HepG2 (cell line): Measurements from ENCODE around the gene LYPLA2. TPM values are rescaled to one million over a fixed set of nuclear protein-coding genes. Genes with fewer than 3 reads are reported as not detected.
A peak's percentile ranks its signal among the peaks of the same experiment; 100 is the strongest.

ENCODE experiments used
- BCL3 ChIP-seq: sonication (generic); formaldehyde crosslinking; IDR thresholded peaks from 2 replicates; pipeline ENCODE4 v1.5.1; 2020; ENCODE audit warnings: mild to moderate bottlenecking, missing genetic modification reagents, moderate library complexity
- CSRNP2 ChIP-seq: sonication (generic); formaldehyde crosslinking; conservative IDR thresholded peaks from 2 replicates; pipeline ENCODE4 v1.8.0; 2022; ENCODE audit warnings: low read depth, missing genetic modification reagents
- HNF1B ChIP-seq: sonication (generic); formaldehyde crosslinking; IDR thresholded peaks from 2 replicates; pipeline ENCODE4 v1.5.1; 2020; ENCODE audit warnings: mild to moderate bottlenecking, moderate library complexity, missing genetic modification reagents
- HNF4A ChIP-seq: sonication (generic); formaldehyde crosslinking; IDR thresholded peaks from 2 replicates; pipeline ENCODE4 v1.4.0; 2020; ENCODE audit warnings: missing genetic modification reagents
- IRF1 ChIP-seq: sonication (generic); formaldehyde crosslinking; IDR thresholded peaks from 2 replicates; pipeline ENCODE4 v1.4.0; 2020; ENCODE audit warnings: low read depth, mild to moderate bottlenecking, missing genetic modification reagents
- IRX3 ChIP-seq: sonication (generic); formaldehyde crosslinking; IDR thresholded peaks from 2 replicates; pipeline ENCODE4 v1.8.1; 2023; ENCODE audit warnings: mild to moderate bottlenecking, low read depth, missing genetic modification reagents, borderline replicate concordance
- MED1 ChIP-seq: sonication (generic); formaldehyde crosslinking; IDR thresholded peaks from 2 replicates; pipeline ENCODE4 v1.4.0; 2020; ENCODE audit warnings: missing genetic modification reagents
- MED13 ChIP-seq: sonication (generic); formaldehyde crosslinking; IDR thresholded peaks from 2 replicates; pipeline ENCODE4 v1.5.0; 2020; ENCODE audit warnings: missing genetic modification reagents
- MYC ChIP-seq: sonication (generic); formaldehyde crosslinking; IDR thresholded peaks from 2 replicates; pipeline ENCODE4 v1.9.0; 2021; ENCODE audit warnings: missing genetic modification reagents, borderline replicate concordance
- NFIC ChIP-seq: IDR thresholded peaks from 2 replicates; pipeline ENCODE4 v1.6.1; 2012; ENCODE audit warnings: mild to moderate bottlenecking, low read length, inconsistent platforms
- PCBP1 ChIP-seq: fragments of 200-400 bp; formaldehyde crosslinking; IDR thresholded peaks from 2 replicates; pipeline ENCODE4 v1.6.1; 2017; ENCODE audit warnings: mild to moderate bottlenecking, low read depth, low read length, borderline replicate concordance
- PPARG ChIP-seq: conservative IDR thresholded peaks from 2 replicates; pipeline ENCODE4 v1.6.1; 2016; ENCODE audit warnings: missing biosample characterization, missing genetic modification reagents
- SIX4 ChIP-seq: sonication (generic); formaldehyde crosslinking; IDR thresholded peaks from 2 replicates; pipeline ENCODE4 v1.4.0; 2020; ENCODE audit warnings: missing genetic modification reagents
- SNRNP70 ChIP-seq: fragments of 200-400 bp; formaldehyde crosslinking; IDR thresholded peaks from 2 replicates; pipeline ENCODE4 v1.6.1; 2017; ENCODE audit warnings: mild to moderate bottlenecking, low read depth, low read length, moderate library complexity
- TCF12 ChIP-seq, 2 experiments: fragments of 450-650 bp in 1 of 2; sonication (generic) in 1 of 2; formaldehyde crosslinking in 1 of 2; IDR thresholded peaks; 2 replicates each; pipeline versions ENCODE4 v1.6.1 to v1.8.0; 2017 to 2022; ENCODE audit warnings: antibody characterized with exemption in 1 of 2, mild to moderate bottlenecking in 1 of 2, missing genetic modification reagents in 1 of 2, moderate library complexity in 1 of 2
- TRIM22 ChIP-seq: fragments of 450-650 bp; IDR thresholded peaks from 2 replicates; pipeline ENCODE4 v1.6.1; 2017
- ZFAT ChIP-seq: sonication (generic); formaldehyde crosslinking; conservative IDR thresholded peaks from 2 replicates; pipeline ENCODE4 v1.8.1; 2023; ENCODE audit warnings: missing genetic modification reagents, inconsistent platforms
- ZNF263 ChIP-seq: sonication (generic); formaldehyde crosslinking; IDR thresholded peaks from 2 replicates; pipeline ENCODE4 v1.4.0; 2020; ENCODE audit warnings: missing genetic modification reagents
- ZNF446 ChIP-seq: sonication (generic); formaldehyde crosslinking; IDR thresholded peaks from 2 replicates; pipeline ENCODE4 v1.5.0; 2020; ENCODE audit warnings: mild to moderate bottlenecking, missing genetic modification reagents
- ZNF549 ChIP-seq: sonication (generic); formaldehyde crosslinking; IDR thresholded peaks from 2 replicates; pipeline ENCODE4 v1.5.0; 2020; ENCODE audit warnings: missing genetic modification reagents
- ZNF576 ChIP-seq: sonication (generic); formaldehyde crosslinking; IDR thresholded peaks from 2 replicates; pipeline ENCODE4 v1.4.0; 2020; ENCODE audit warnings: mild to moderate bottlenecking, missing genetic modification reagents
- ZNF605 ChIP-seq: sonication (generic); formaldehyde crosslinking; IDR thresholded peaks from 2 replicates; pipeline ENCODE4 v1.8.0; 2022; ENCODE audit warnings: mild to moderate bottlenecking, missing genetic modification reagents
- ZNF660 ChIP-seq: sonication (generic); formaldehyde crosslinking; IDR thresholded peaks from 2 replicates; pipeline ENCODE4 v1.5.1; 2020; ENCODE audit warnings: mild to moderate bottlenecking, low read depth, missing genetic modification reagents, borderline replicate concordance
- polyA plus RNA-seq, 8 experiments: library from polyadenylated mRNA; depleted of rRNA in 3 of 8; stranded (reverse) in 7 of 8; unstranded in 1 of 8; fragments of >200 nt; fragmentation: Illumina TruSeq in 4 of 8; extraction: Trizol in 4 of 8; gene quantifications; 2 replicates each; pipeline versions ENCODE4 v1.2.1 to v1.2.3, GENCODE V29; 2011 to 2016; ENCODE audit warnings: low read depth in 4 of 8, missing spikeins in 1 of 8, mixed read lengths in 1 of 8; ENCODE audit not compliant: insufficient read depth in 1 of 8
- total RNA-seq, 5 experiments: library from RNA; depleted of rRNA; stranded (reverse); fragments of >200 nt; fragmentation: Illumina TruSeq; extraction: Trizol; gene quantifications; 2 replicates each; pipeline ENCODE4 v1.2.3, GENCODE V29; 2016; ENCODE audit warnings: low read depth in 1 of 5

LYPLA2 gene
- total and polyA plus RNA-seq, 2 of the 13 experiments (the other 11 are each of a cell fraction or from before 2014, with no cell fraction given) = 72.1 to 73.2 TPM

GRCh38 chr1:23743287-23744152 lies 47.4 kb upstream of the LYPLA2 start, which contains the start of gene ELOA (continued):
- peak; percentile 89 for TF ChIP-seq BCL3
- no peak for TF ChIP-seq PCBP1
- no peak for TF ChIP-seq MED13 (CRISPR knock-in tag)
- TF ChIP-seq IRF1 (CRISPR knock-in tag) = no peak
- no peak for TF ChIP-seq HNF1B (CRISPR knock-in tag)
- no peak for TF ChIP-seq ZNF576 (CRISPR knock-in tag)
- TF ChIP-seq ZNF549 = no peak
- peak; percentile 40; the same call in 1 of the 2 replicates for TF ChIP-seq IRX3 (CRISPR knock-in tag)
- TF ChIP-seq SNRNP70 = no peak
- TF ChIP-seq PPARG (CRISPR knock-in tag) = no peak
- peak; percentile 46 for TF ChIP-seq SIX4 (CRISPR knock-in tag)
- TF ChIP-seq ZNF263 (CRISPR knock-in tag) = no peak
- no peak for TF ChIP-seq TCF12 (IDR thresholded peaks at IDR 0.05)
- TF ChIP-seq TCF12 (CRISPR knock-in tag; IDR thresholded peaks at IDR 0.05) = peak; percentile 95
- TF ChIP-seq CSRNP2 (CRISPR knock-in tag) = no peak
- TF ChIP-seq ZNF446 (CRISPR knock-in tag) = no peak
- no peak for TF ChIP-seq ZNF660 (CRISPR knock-in tag)
- peak; percentile 49; the same call in 1 of the 2 replicates for TF ChIP-seq MED1 (CRISPR knock-in tag)
- peak; percentile 77 for TF ChIP-seq MYC (CRISPR knock-in tag)
- TF ChIP-seq TRIM22 = no peak
- no peak for TF ChIP-seq NFIC
- TF ChIP-seq ZFAT = no peak
- TF ChIP-seq ZNF605 = no peak
- TF ChIP-seq HNF4A (CRISPR knock-in tag) = no peak
